ENCODE measurements around the gene LCE3B. TPM values are rescaled to one million over a fixed set of nuclear protein-coding genes. Genes with fewer than 3 reads are reported as not detected.
"Not testable (repeated sequence)": the region's sequence is repeated elsewhere in the genome, so short reads cannot be mapped to it uniquely, and the experiment has no call there.

The LCE3B gene
- total and polyA plus RNA-seq, 4 donors: not detected

GRCh38 chr1:152566681-152567080, 46.9 kb upstream of the LCE3B start, which contains the start of gene LCE3E:
LCE3E (minus strand) TSS chr1:152566780; CDS start chr1:152566208, 572 bp downstream.
- DNase-seq (no peak), ATAC-seq (ENCODE audit: insufficient read depth, low FRiP score) (no peak)
- Histone ChIP-seq H3K36me3 (ENCODE audit: control insufficient read depth in 4 of 4, insufficient read depth in 4 of 4, low read length in 4 of 4) (no peaks in the 10 kb centered on the region), H3K4me1 (ENCODE audit: control insufficient read depth in 5 of 5, insufficient read depth in 5 of 5, low read length in 5 of 5) (no peaks in the 10 kb centered on the region), H3K4me3 (no peak within 1 kb of the TSS), H3K27ac (ENCODE audit: low read depth in 1 of 2, low read length in 1 of 2) (no peak within 1 kb of the TSS), H3K9ac (ENCODE audit: insufficient read depth in 1 of 2, low read length in 2 of 2) (no peak within 1 kb of the TSS), H3K9me3 (ENCODE audit: control insufficient read depth in 4 of 4, insufficient read depth in 3 of 4, low read length in 3 of 4) (peaks cover 0 to 3% (median 2%) of the 10 kb centered on the region in 4 donors), H3K27me3 (ENCODE audit: control insufficient read depth in 3 of 3, insufficient read depth in 3 of 3, low read length in 2 of 3) (no peaks in the 10 kb centered on the region)
- TF ChIP-seq CTCF (IDR thresholded peaks at IDR 0.05; ENCODE audit: control extremely low read depth, extremely low read depth): no peak
- 64 to 75% methylated on average over 1 of the region's 1 CpG for WGBS, 2 donors

- no peak for ATAC-seq (ENCODE audit: insufficient read depth, low FRiP score)
- no peak for TF ChIP-seq CTCF (IDR thresholded peaks at IDR 0.05; ENCODE audit: control extremely low read depth, extremely low read depth)
- DNase-seq: no peak
- Histone ChIP-seq H3K9me3 (ENCODE audit: control insufficient read depth in 4 of 4, insufficient read depth in 3 of 4, low read length in 3 of 4) (peaks cover 0 to 5% (median 2%) of the 10 kb centered on the region in 4 donors), H3K27me3 (ENCODE audit: control insufficient read depth in 3 of 3, insufficient read depth in 3 of 3, low read length in 2 of 3) (no peaks in the 10 kb centered on the region), H3K36me3 (ENCODE audit: control insufficient read depth in 4 of 4, insufficient read depth in 4 of 4, low read length in 4 of 4) (no peaks in the 10 kb centered on the region), H3K4me3 (no peak overlapping the region), H3K9ac (ENCODE audit: insufficient read depth in 1 of 2, low read length in 2 of 2) (no peak overlapping the region), H3K27ac (ENCODE audit: low read depth in 1 of 2, low read length in 1 of 2) (no peak overlapping the region), H3K4me1 (ENCODE audit: control insufficient read depth in 5 of 5, insufficient read depth in 5 of 5, low read length in 5 of 5) (no peaks in the 10 kb centered on the region)
- WGBS, 2 donors: 79 to 87% methylated on average over 2 of the region's 2 CpGs
Measured at GRCh38 chr1:152577168-152577567, 36.4 kb upstream of the LCE3B start.

GRCh38 chr1:152579526-152579925, 34.1 kb upstream of the LCE3B start:
- H3K36me3 ChIP-seq (ENCODE audit: control insufficient read depth in 4 of 4, insufficient read depth in 4 of 4, low read length in 4 of 4); H3K4me3 ChIP-seq; H3K9me3 ChIP-seq (ENCODE audit: control insufficient read depth in 4 of 4, insufficient read depth in 3 of 4, low read length in 3 of 4); ATAC-seq (ENCODE audit: insufficient read depth, low FRiP score); H3K4me1 ChIP-seq (ENCODE audit: control insufficient read depth in 5 of 5, insufficient read depth in 5 of 5, low read length in 5 of 5); H3K9ac ChIP-seq (ENCODE audit: insufficient read depth in 1 of 2, low read length in 2 of 2); H3K27me3 ChIP-seq (ENCODE audit: control insufficient read depth in 3 of 3, insufficient read depth in 3 of 3, low read length in 2 of 3); H3K27ac ChIP-seq (ENCODE audit: low read depth in 1 of 2, low read length in 1 of 2); DNase-seq: not testable (repeated sequence)
- 89 to 92% methylated on average over 8 to 9 of the region's 9 CpGs for WGBS, 2 donors

GRCh38 chr1:152580433-152580832, 33.2 kb upstream of the LCE3B start, which contains the start of gene LCE3D:
LCE3D (minus strand) TSS chr1:152580516; CDS start chr1:152579936, 580 bp downstream.
- Histone ChIP-seq H3K9ac (ENCODE audit: insufficient read depth in 1 of 2, low read length in 2 of 2) (no peak within 1 kb of the TSS), H3K36me3 (ENCODE audit: control insufficient read depth in 4 of 4, insufficient read depth in 4 of 4, low read length in 4 of 4) (no peaks in the 10 kb centered on the region), H3K4me3 (no peak within 1 kb of the TSS), H3K27me3 (ENCODE audit: control insufficient read depth in 3 of 3, insufficient read depth in 3 of 3, low read length in 2 of 3) (no peaks in the 10 kb centered on the region), H3K9me3 (ENCODE audit: control insufficient read depth in 4 of 4, insufficient read depth in 3 of 4, low read length in 3 of 4) (peaks cover 0 to 5% (median 1%) of the 10 kb centered on the region in 4 donors), H3K27ac (ENCODE audit: low read depth in 1 of 2, low read length in 1 of 2) (no peak within 1 kb of the TSS), H3K4me1 (ENCODE audit: control insufficient read depth in 5 of 5, insufficient read depth in 5 of 5, low read length in 5 of 5) (no peaks in the 10 kb centered on the region)
- no peak for DNase-seq
- no peak for TF ChIP-seq CTCF (IDR thresholded peaks at IDR 0.05; ENCODE audit: control extremely low read depth, extremely low read depth)
- 74 to 80% methylated on average over 4 of the region's 4 CpGs for WGBS, 2 donors
- ATAC-seq (ENCODE audit: insufficient read depth, low FRiP score): no peak

Measured in lung (tissue), 12 donors.